Panc1 (cell line): ENCODE results near the gene MAGIX. TPM values are rescaled to one million over a fixed set of nuclear protein-coding genes. Genes with fewer than 3 reads are reported as not detected.

Experiments used
- ATAC-seq: fragments of 200-7000 bp; cut with Tn5 transposase; 2 replicates; pipeline ENCODE4 v1.9.1; 2020; ENCODE audit warnings: mild to moderate bottlenecking, moderate library complexity
- BruUV-seq: library from RNA; stranded (reverse); fragments of 400-500 nt; replicated peaks from 2 replicates; lab custom pipeline; 2021; lab: Mats Ljungman, UMichigan
- CTCF ChIA-PET: fragments of 300-600 bp; sonication (Branson Sonifier 250); formaldehyde crosslinking; loops from one replicate; lab custom pipeline; 2022; ENCODE audit warnings: antibody characterized with exemption; lab: Charles Lee
- POLR2A ChIA-PET: fragments of 300-600 bp; sonication (Branson Sonifier 250); formaldehyde crosslinking; loops from one replicate; lab custom pipeline; 2022; ENCODE audit warnings: antibody characterized with exemption; lab: Charles Lee
- DNase-seq: peaks from one replicate; pipeline ENCODE4 v3.0.0-alpha.2; 2010; ENCODE audit warnings: low read depth, low spot score
- H3K27ac ChIP-seq: 2 replicates; pipeline ENCODE4 v1.5.1; 2011; ENCODE audit warnings: mild to moderate bottlenecking, low read length, inconsistent platforms
- H3K27me3 ChIP-seq: fragments of 200-500 bp; sonication (Bioruptor generic); 2 replicates; pipeline ENCODE4 v1.6.0; 2014; ENCODE audit warnings: low read length, inconsistent platforms; ENCODE audit not compliant: control insufficient read depth, insufficient read depth
- H3K36me3 ChIP-seq: fragments of 200-500 bp; sonication (Bioruptor generic); 2 replicates; pipeline ENCODE4 v1.5.1; 2014; ENCODE audit warnings: inconsistent platforms, mild to moderate bottlenecking, low read length, moderate library complexity; ENCODE audit not compliant: control insufficient read depth, insufficient read depth
- H3K4me1 ChIP-seq: 2 replicates; pipeline ENCODE4 v1.5.1; 2011; ENCODE audit warnings: inconsistent platforms, mild to moderate bottlenecking, low read length, moderate library complexity; ENCODE audit not compliant: control insufficient read depth, insufficient read depth
- H3K4me3 ChIP-seq, 2 experiments: 2 replicates each; pipeline ENCODE4 v1.5.1; 2011 to 2012; ENCODE audit warnings: low read depth in 2 of 2, low read length in 2 of 2, mild to moderate bottlenecking in 2 of 2, inconsistent platforms in 1 of 2, moderate library complexity in 1 of 2
- H3K9me3 ChIP-seq: fragments of 200-500 bp; sonication (Bioruptor generic); 2 replicates; pipeline ENCODE4 v1.5.1; 2014; ENCODE audit warnings: low read depth, mild to moderate bottlenecking, inconsistent platforms, low read length, moderate library complexity; ENCODE audit not compliant: control insufficient read depth, insufficient read depth
- POLR2AphosphoS5 ChIP-seq: IDR thresholded peaks from 2 replicates; pipeline ENCODE4 v1.6.1; 2012; ENCODE audit warnings: mild to moderate bottlenecking, low read depth, low read length, moderate library complexity
- SIN3A ChIP-seq: IDR thresholded peaks from 2 replicates; pipeline ENCODE4 v1.6.1; 2012; ENCODE audit warnings: low read depth, mild to moderate bottlenecking, low read length, moderate library complexity, borderline replicate concordance; ENCODE audit not compliant: insufficient read depth
- in situ Hi-C: cut with HindIII; loops from 2 replicates; pipeline ENCODE4 v1.10.0; 2016; ENCODE audit warnings: low sequenced_read_pairs, low pct_unique_long_range_greater_than_20kb
- intact Hi-C: fragments of 100-400 bp; cut with micrococcal nuclease; formaldehyde crosslinking; loops from one replicate; pipeline ENCODE4 v1.10.0; 2022; ENCODE audit not compliant: unreplicated experiment
- total RNA-seq: library from RNA; stranded (reverse); gene quantifications from one replicate; pipeline ENCODE4 v1.2.1, GENCODE V29; 2021; ENCODE audit not compliant: unreplicated experiment
- TF ChIP-seq, protein P1 (sequence below), 2 experiments: IDR thresholded peaks; 2 replicates each; pipeline ENCODE4 v1.6.1; 2011 to 2012; ENCODE audit warnings: low read depth in 2 of 2, control low read depth in 1 of 2, low read length in 1 of 2, mild to moderate bottlenecking in 1 of 2, moderate library complexity in 1 of 2; ENCODE audit not compliant: insufficient read depth in 1 of 2
- TF ChIP-seq, protein P2 (sequence below): fragments of 450-650 bp; IDR thresholded peaks from 2 replicates; pipeline ENCODE4 v1.5.1; 2017; ENCODE audit warnings: mild to moderate bottlenecking

Gene MAGIX
- total RNA-seq, 1 experiment from 2014 or later = 3.8 TPM

DNA sequence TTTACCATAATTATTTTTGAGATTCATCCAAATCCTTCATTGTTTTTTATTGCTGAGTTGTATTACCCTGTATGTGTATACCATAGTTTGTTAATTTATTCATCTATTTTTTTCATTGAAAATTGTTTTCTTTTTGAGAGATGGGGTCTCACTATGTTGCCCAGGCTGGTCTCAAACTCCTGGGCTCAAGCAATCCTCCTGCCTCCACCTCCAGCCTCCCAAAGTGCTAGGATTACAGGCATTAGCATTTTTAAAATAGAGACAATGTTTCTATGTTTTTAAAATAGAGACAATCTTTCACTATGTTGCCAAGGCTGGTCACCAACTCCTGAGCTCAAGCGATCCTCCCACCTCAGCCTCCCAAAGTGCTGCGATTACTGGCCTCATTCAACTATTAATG, 1.6 kb upstream of the MAGIX start:
- H3K4me1 ChIP-seq = peaks cover 17% of the 10 kb centered on the region
- no peak overlapping the region for H3K4me3 ChIP-seq
- ATAC-seq (no peak), DNase-seq (no peak)
- TF ChIP-seq, protein P1, sequence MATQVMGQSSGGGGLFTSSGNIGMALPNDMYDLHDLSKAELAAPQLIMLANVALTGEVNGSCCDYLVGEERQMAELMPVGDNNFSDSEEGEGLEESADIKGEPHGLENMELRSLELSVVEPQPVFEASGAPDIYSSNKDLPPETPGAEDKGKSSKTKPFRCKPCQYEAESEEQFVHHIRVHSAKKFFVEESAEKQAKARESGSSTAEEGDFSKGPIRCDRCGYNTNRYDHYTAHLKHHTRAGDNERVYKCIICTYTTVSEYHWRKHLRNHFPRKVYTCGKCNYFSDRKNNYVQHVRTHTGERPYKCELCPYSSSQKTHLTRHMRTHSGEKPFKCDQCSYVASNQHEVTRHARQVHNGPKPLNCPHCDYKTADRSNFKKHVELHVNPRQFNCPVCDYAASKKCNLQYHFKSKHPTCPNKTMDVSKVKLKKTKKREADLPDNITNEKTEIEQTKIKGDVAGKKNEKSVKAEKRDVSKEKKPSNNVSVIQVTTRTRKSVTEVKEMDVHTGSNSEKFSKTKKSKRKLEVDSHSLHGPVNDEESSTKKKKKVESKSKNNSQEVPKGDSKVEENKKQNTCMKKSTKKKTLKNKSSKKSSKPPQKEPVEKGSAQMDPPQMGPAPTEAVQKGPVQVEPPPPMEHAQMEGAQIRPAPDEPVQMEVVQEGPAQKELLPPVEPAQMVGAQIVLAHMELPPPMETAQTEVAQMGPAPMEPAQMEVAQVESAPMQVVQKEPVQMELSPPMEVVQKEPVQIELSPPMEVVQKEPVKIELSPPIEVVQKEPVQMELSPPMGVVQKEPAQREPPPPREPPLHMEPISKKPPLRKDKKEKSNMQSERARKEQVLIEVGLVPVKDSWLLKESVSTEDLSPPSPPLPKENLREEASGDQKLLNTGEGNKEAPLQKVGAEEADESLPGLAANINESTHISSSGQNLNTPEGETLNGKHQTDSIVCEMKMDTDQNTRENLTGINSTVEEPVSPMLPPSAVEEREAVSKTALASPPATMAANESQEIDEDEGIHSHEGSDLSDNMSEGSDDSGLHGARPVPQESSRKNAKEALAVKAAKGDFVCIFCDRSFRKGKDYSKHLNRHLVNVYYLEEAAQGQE (IDR thresholded peaks at IDR 0.05; ENCODE audit: insufficient read depth in 1 of 2, low read depth in 2 of 2, low read length in 1 of 2) = no peak
- TF ChIP-seq POLR2AphosphoS5 = no peak
- TF ChIP-seq SIN3A = no peak
- no peaks in the 10 kb centered on the region for H3K36me3 ChIP-seq
- ChIA-PET POLR2A (interaction anchor here (1.0 kb wide), 1 partner anchor 10 kb away, joined by 3 read pairs; the partner anchor contains the start of gene PLP2), CTCF (no interaction called here)
- H3K27ac ChIP-seq = no peak overlapping the region
- no peaks in the 10 kb centered on the region for H3K9me3 ChIP-seq
- in situ Hi-C loops = no loop called here
- no peaks in the 10 kb centered on the region for H3K27me3 ChIP-seq
- intact Hi-C loops = loop anchor here (5.0 kb wide), 1 partner anchor 39 kb away; the partner anchor contains the start of gene GPKOW
- BruUV-seq = no TSS peak

DNA sequence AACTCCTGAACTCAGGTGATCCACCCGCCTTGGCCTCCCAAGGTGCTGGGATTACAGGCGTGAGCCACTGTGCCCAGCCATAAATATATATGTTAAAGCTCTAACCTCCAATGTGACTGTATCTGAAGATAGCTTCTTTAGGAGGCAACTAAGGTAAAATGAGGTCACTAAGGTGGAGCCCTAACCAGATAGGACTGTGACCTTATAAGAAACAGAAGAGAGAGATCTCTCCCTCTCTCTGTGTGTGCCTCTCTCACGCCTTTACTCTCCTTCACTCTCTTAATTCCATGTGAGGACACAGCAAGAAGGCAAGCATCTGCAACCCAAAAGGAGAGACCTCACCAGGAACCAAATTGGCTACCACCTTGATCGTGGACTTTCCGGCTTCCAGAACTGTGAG, 926 bp upstream of the MAGIX start:
- Histone ChIP-seq H3K27ac (no peak overlapping the region), H3K27me3 (no peaks in the 10 kb centered on the region), H3K4me1 (peaks cover 18% of the 10 kb centered on the region), H3K4me3 (no peak overlapping the region), H3K36me3 (no peaks in the 10 kb centered on the region), H3K9me3 (no peaks in the 10 kb centered on the region)
- CTCF ChIA-PET = no interaction called here
- ATAC-seq (no peak), DNase-seq (no peak)
- TF ChIP-seq, protein P2, sequence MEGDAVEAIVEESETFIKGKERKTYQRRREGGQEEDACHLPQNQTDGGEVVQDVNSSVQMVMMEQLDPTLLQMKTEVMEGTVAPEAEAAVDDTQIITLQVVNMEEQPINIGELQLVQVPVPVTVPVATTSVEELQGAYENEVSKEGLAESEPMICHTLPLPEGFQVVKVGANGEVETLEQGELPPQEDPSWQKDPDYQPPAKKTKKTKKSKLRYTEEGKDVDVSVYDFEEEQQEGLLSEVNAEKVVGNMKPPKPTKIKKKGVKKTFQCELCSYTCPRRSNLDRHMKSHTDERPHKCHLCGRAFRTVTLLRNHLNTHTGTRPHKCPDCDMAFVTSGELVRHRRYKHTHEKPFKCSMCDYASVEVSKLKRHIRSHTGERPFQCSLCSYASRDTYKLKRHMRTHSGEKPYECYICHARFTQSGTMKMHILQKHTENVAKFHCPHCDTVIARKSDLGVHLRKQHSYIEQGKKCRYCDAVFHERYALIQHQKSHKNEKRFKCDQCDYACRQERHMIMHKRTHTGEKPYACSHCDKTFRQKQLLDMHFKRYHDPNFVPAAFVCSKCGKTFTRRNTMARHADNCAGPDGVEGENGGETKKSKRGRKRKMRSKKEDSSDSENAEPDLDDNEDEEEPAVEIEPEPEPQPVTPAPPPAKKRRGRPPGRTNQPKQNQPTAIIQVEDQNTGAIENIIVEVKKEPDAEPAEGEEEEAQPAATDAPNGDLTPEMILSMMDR = no peak
- TF ChIP-seq SIN3A = no peak
- intact Hi-C loops (loop anchor here (5.0 kb wide), 1 partner anchor 39 kb away; the partner anchor contains the start of gene GPKOW), in situ Hi-C loops (no loop called here)
- BruUV-seq = no TSS peak
- POLR2A ChIA-PET = interaction anchor here (1.0 kb wide), 1 partner anchor 10 kb away, joined by 3 read pairs; the partner anchor contains the start of gene PLP2
